Parathyroid adenoma (tissue), 2 donors: ENCODE data around the gene HSD17B1.
A peak's percentile ranks its signal among the peaks of the same experiment; 100 is the strongest.

Experiments used
- H2AFZ ChIP-seq: fragments of 300-600 bp; sonication (generic); one replicate; pipeline ENCODE4 v1.7.0; 2017; ENCODE audit warnings: antibody characterized with exemption, mild to moderate bottlenecking
- H3K27ac ChIP-seq: fragments of 300-600 bp; sonication (generic); one replicate; pipeline ENCODE4 v1.7.0; 2017
- H3K27me3 ChIP-seq: fragments of 300-600 bp; sonication (generic); one replicate; pipeline ENCODE4 v1.7.0; 2017; ENCODE audit warnings: low read length; ENCODE audit not compliant: control insufficient read depth, insufficient read depth
- H3K36me3 ChIP-seq: fragments of 300-600 bp; sonication (generic); one replicate; pipeline ENCODE4 v1.7.0; 2017; ENCODE audit warnings: low read length; ENCODE audit not compliant: control insufficient read depth, insufficient read depth
- H3K4me1 ChIP-seq: fragments of 300-600 bp; sonication (generic); one replicate; pipeline ENCODE4 v1.7.0; 2017; ENCODE audit warnings: control low read depth
- H3K4me2 ChIP-seq: fragments of 300-600 bp; sonication (generic); one replicate; pipeline ENCODE4 v1.7.0; 2017; ENCODE audit warnings: low read length
- H3K4me3 ChIP-seq: fragments of 300-600 bp; sonication (generic); one replicate; pipeline ENCODE4 v1.7.0; 2017; ENCODE audit warnings: low read depth, low read length
- H3K79me2 ChIP-seq: fragments of 300-600 bp; sonication (generic); one replicate; pipeline ENCODE4 v1.7.0; 2017; ENCODE audit warnings: control low read depth
- H3K9ac ChIP-seq: fragments of 300-600 bp; sonication (generic); one replicate; pipeline ENCODE4 v1.7.0; 2017; ENCODE audit warnings: mild to moderate bottlenecking
- H3K9me3 ChIP-seq: fragments of 300-600 bp; sonication (generic); one replicate; pipeline ENCODE4 v1.7.0; 2017; ENCODE audit warnings: low read length; ENCODE audit not compliant: control insufficient read depth
- CTCF ChIP-seq: fragments of 300-600 bp; sonication (generic); IDR thresholded peaks from one replicate; pipeline ENCODE4 v1.7.0; 2017; ENCODE audit warnings: antibody characterized with exemption, mild to moderate bottlenecking
- donor health status: primary hyperparathyroidism.

HSD17B1 gene

GRCh38 chr17:42509841-42510240, 42.9 kb upstream of the HSD17B1 start:
- no peak overlapping the region for H3K27ac ChIP-seq
- H3K4me3 ChIP-seq: no peak overlapping the region
- no peaks in the 10 kb centered on the region for H3K9me3 ChIP-seq
- no peaks in the 10 kb centered on the region for H3K27me3 ChIP-seq
- H3K79me2 ChIP-seq: no peaks in the 10 kb centered on the region
- H3K9ac ChIP-seq: no peak overlapping the region
- no peaks in the 10 kb centered on the region for H3K4me1 ChIP-seq
- no peak overlapping the region for H3K4me2 ChIP-seq
- no peak overlapping the region for H2AFZ ChIP-seq
- H3K36me3 ChIP-seq: no peaks in the 10 kb centered on the region
- no peak for TF ChIP-seq CTCF

GRCh38 chr17:42512246-42512645, 40.5 kb upstream of the HSD17B1 start:
- Histone ChIP-seq H3K79me2 (no peaks in the 10 kb centered on the region), H3K27me3 (no peaks in the 10 kb centered on the region), H2AFZ (no peak overlapping the region), H3K27ac (peak overlapping the region; percentile 34), H3K4me3 (no peak overlapping the region), H3K4me2 (no peak overlapping the region), H3K4me1 (no peaks in the 10 kb centered on the region), H3K36me3 (no peaks in the 10 kb centered on the region), H3K9me3 (no peaks in the 10 kb centered on the region), H3K9ac (no peak overlapping the region)
- no peak for TF ChIP-seq CTCF

GRCh38 chr17:42512733-42513251, 39.9 kb upstream of the HSD17B1 start:
- Histone ChIP-seq H3K27me3 (no peaks in the 10 kb centered on the region), H3K36me3 (no peaks in the 10 kb centered on the region), H3K9ac (no peak overlapping the region), H3K79me2 (no peaks in the 10 kb centered on the region), H3K27ac (peak overlapping the region; percentile 34), H3K4me1 (no peaks in the 10 kb centered on the region), H3K9me3 (no peaks in the 10 kb centered on the region), H2AFZ (no peak overlapping the region), H3K4me3 (no peak overlapping the region), H3K4me2 (no peak overlapping the region)
- no peak for TF ChIP-seq CTCF

GRCh38 chr17:42513686-42514085, 39.0 kb upstream of the HSD17B1 start:
- Histone ChIP-seq H2AFZ (no peak overlapping the region), H3K4me2 (no peak overlapping the region), H3K4me3 (no peak overlapping the region), H3K36me3 (no peaks in the 10 kb centered on the region), H3K9ac (no peak overlapping the region), H3K27me3 (no peaks in the 10 kb centered on the region), H3K27ac (peak overlapping the region; percentile 47), H3K9me3 (no peaks in the 10 kb centered on the region), H3K79me2 (no peaks in the 10 kb centered on the region), H3K4me1 (peaks cover 9% of the 10 kb centered on the region)
- no peak for TF ChIP-seq CTCF

GRCh38 chr17:42514279-42514678, 38.4 kb upstream of the HSD17B1 start:
- H2AFZ ChIP-seq: no peak overlapping the region
- no peaks in the 10 kb centered on the region for H3K79me2 ChIP-seq
- no peak overlapping the region for H3K9ac ChIP-seq
- no peak overlapping the region for H3K4me3 ChIP-seq
- peaks cover 15% of the 10 kb centered on the region for H3K4me1 ChIP-seq
- no peaks in the 10 kb centered on the region for H3K27me3 ChIP-seq
- no peaks in the 10 kb centered on the region for H3K9me3 ChIP-seq
- no peak for TF ChIP-seq CTCF
- no peak overlapping the region for H3K27ac ChIP-seq
- H3K4me2 ChIP-seq: no peak overlapping the region
- no peaks in the 10 kb centered on the region for H3K36me3 ChIP-seq
